ENCODE measurements around the gene ARPP21. TPM values are rescaled to one million over a fixed set of nuclear protein-coding genes. Genes with fewer than 3 reads are reported as not detected.

Gene ARPP21
- total RNA-seq, 1 experiment from 2014 or later, result not detected

GRCh38 chr3:35737527-35737926 is 98.2 kb downstream of the ARPP21 start:
- Mint-ChIP-seq H3K9me3 (no peaks in the 10 kb centered on the region), H3K27ac (no peak overlapping the region), H3K4me3 (no peak overlapping the region), H3K4me1 (peaks cover 10% of the 10 kb centered on the region), H3K27me3 (ENCODE audit: low read depth) (peaks cover 58% of the 10 kb centered on the region), H3K36me3 (no peaks in the 10 kb centered on the region)
- no peak for DNase-seq (ENCODE audit: low spot score)
- ATAC-seq, result no peak
- no peak for TF ChIP-seq USF1 (CRISPR knock-in tag; IDR thresholded peaks at IDR 0.05)
- TF ChIP-seq ZSCAN18 (CRISPR knock-in tag; IDR thresholded peaks at IDR 0.05), result no peak
- TF ChIP-seq ZMAT4 (CRISPR knock-in tag; IDR thresholded peaks at IDR 0.05), result no peak
- no peak for TF ChIP-seq HMGA2 (CRISPR knock-in tag; IDR thresholded peaks at IDR 0.05)
- TF ChIP-seq TP53 (CRISPR knock-in tag; IDR thresholded peaks at IDR 0.05), result no peak
- no peak for TF ChIP-seq HMGXB4 (CRISPR knock-in tag; IDR thresholded peaks at IDR 0.05)
- TF ChIP-seq ZBTB21 (CRISPR knock-in tag; IDR thresholded peaks at IDR 0.05; ENCODE audit: borderline replicate concordance), result no peak
- TF ChIP-seq ZNF512 (CRISPR knock-in tag; IDR thresholded peaks at IDR 0.05; ENCODE audit: borderline replicate concordance), result no peak
- TF ChIP-seq ZNF671 (CRISPR knock-in tag; IDR thresholded peaks at IDR 0.05), result no peak
- TF ChIP-seq FOXP4 (CRISPR knock-in tag; IDR thresholded peaks at IDR 0.05), result no peak
- no peak for TF ChIP-seq CDX4 (CRISPR knock-in tag; IDR thresholded peaks at IDR 0.05; ENCODE audit: borderline replicate concordance)
- TF ChIP-seq SMAD3 (CRISPR knock-in tag; IDR thresholded peaks at IDR 0.05; ENCODE audit: borderline replicate concordance), result no peak
- no peak for TF ChIP-seq MXD4 (CRISPR knock-in tag; IDR thresholded peaks at IDR 0.05; ENCODE audit: borderline replicate concordance)
- ChIA-PET POLR2A (no interaction called here), CTCF (no interaction called here)

- ChIA-PET POLR2A (no interaction called here), CTCF (no interaction called here)
- H3K9me3 Mint-ChIP-seq, result no peaks in the 10 kb centered on the region
- no peak overlapping the region for H3K4me3 Mint-ChIP-seq
- no peaks in the 10 kb centered on the region for H3K36me3 Mint-ChIP-seq
- peaks cover 63% of the 10 kb centered on the region for H3K27me3 Mint-ChIP-seq (ENCODE audit: low read depth)
- DNase-seq (ENCODE audit: low spot score), result no peak
- ATAC-seq, result no peak
- no peak overlapping the region for H3K27ac Mint-ChIP-seq
- H3K4me1 Mint-ChIP-seq, result peaks cover 10% of the 10 kb centered on the region
- TF ChIP-seq ZNF263 (CRISPR knock-in tag; IDR thresholded peaks at IDR 0.05; ENCODE audit: low read depth), result no peak
- TF ChIP-seq IRF1 (CRISPR knock-in tag; IDR thresholded peaks at IDR 0.05), result no peak
- no peak for TF ChIP-seq MLX (CRISPR knock-in tag; IDR thresholded peaks at IDR 0.05)
- no peak for TF ChIP-seq ZBTB43 (CRISPR knock-in tag; IDR thresholded peaks at IDR 0.05)
- TF ChIP-seq HMGA2 (CRISPR knock-in tag; IDR thresholded peaks at IDR 0.05), result no peak
- no peak for TF ChIP-seq JAZF1 (CRISPR knock-in tag; IDR thresholded peaks at IDR 0.05)
Measured at GRCh38 chr3:35737934-35738706, 98.8 kb downstream of the ARPP21 start.

Data from WTC11 (cell line).